Peyer's patch (tissue), 4 donors: ENCODE measurements around the gene MFRP. TPM values are rescaled to one million over a fixed set of nuclear protein-coding genes. Genes with fewer than 3 reads are reported as not detected.
A peak's percentile ranks its signal among the peaks of the same experiment; 100 is the strongest.

Experiments
- DNase-seq, 3 donors: peaks; one replicate each; pipeline ENCODE4 v3.0.0-alpha.2; 2017 to 2019
- H3K27ac ChIP-seq, 4 donors: fragments of 200-600 bp; sonication (generic); one replicate each; pipeline ENCODE4 v1.5.1; 2016 to 2019
- H3K27me3 ChIP-seq, 2 donors: fragments of 200-600 bp; sonication (generic); one replicate each; pipeline ENCODE4 v1.5.1; 2019
- H3K36me3 ChIP-seq, 3 donors: fragments of 200-600 bp; sonication (generic); one replicate each; pipeline ENCODE4 v1.5.1; 2016 to 2019
- H3K4me1 ChIP-seq, 4 donors: fragments of 200-600 bp; sonication (generic); one replicate each; pipeline ENCODE4 v1.5.1; 2016 to 2019
- H3K4me3 ChIP-seq, 4 donors: fragments of 200-600 bp; sonication (generic); 1 replicate in 3 of 4; 2 replicates in 1 of 4; pipeline ENCODE4 v1.5.1; 2016 to 2019; ENCODE audit warnings: mild to moderate bottlenecking in 1 of 4
- H3K9me3 ChIP-seq, 4 donors: fragments of 200-600 bp; sonication (generic); one replicate each; pipeline ENCODE4 v1.5.1; 2016 to 2019; ENCODE audit warnings: mild to moderate bottlenecking in 1 of 4
- POLR2A ChIP-seq, 2 donors: fragments of 450-650 bp; IDR thresholded peaks; one replicate each; pipeline ENCODE4 v1.5.1; 2017; ENCODE audit warnings: antibody characterized with exemption in 2 of 2, mild to moderate bottlenecking in 2 of 2, moderate library complexity in 2 of 2
- total RNA-seq, 4 donors: library from RNA; depleted of rRNA; stranded (reverse); fragments of >200 nt; gene quantifications; one replicate each; pipeline ENCODE4 v1.1.0, GENCODE V29; 2016
- TF ChIP-seq, protein P1 (sequence below), 6 experiments: fragments of 450-650 bp in 4 of 6; fragments of 200-600 bp in 2 of 6; sonication (generic) in 1 of 6; IDR thresholded peaks; one replicate each; pipeline ENCODE4 v1.5.1; 2017 to 2019; ENCODE audit warnings: antibody characterized with exemption in 6 of 6, mild to moderate bottlenecking in 3 of 6, moderate library complexity in 1 of 6

MFRP gene
- total RNA-seq, 4 donors from 2014 or later = not detected

DNA sequence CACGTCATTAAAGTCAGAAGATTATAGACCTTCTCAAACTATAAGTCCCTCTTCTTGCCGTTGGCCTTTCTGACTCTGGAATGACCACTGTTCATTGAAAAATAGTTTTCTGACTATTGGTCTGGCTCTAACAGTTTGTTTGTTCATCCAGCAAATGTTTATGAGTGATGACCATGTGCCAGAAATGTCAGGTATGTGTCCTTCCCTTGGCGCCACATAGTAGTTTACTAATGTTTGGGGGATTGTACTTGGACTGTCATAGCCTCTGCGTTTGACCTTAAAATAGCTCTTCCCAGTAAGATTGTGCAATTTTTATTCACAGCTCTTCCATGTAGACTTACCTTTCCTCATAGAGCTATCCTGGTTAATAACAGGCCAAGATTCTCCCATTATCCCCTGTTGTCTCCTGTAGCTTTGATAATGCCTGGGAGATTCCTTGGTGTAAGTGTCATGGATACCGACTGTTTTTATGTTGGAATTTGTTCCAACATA, 43.2 kb downstream of the MFRP start:
- no peaks in the 10 kb centered on the region for H3K27me3 ChIP-seq
- H3K9me3 ChIP-seq = no peaks in the 10 kb centered on the region
- peak overlapping the region in 1 of 4 donors; percentile 4 for H3K27ac ChIP-seq
- H3K4me1 ChIP-seq = peaks cover 0 to 8% (median 0%) of the 10 kb centered on the region in 4 donors
- no peak overlapping the region for H3K4me3 ChIP-seq
- peaks cover 0 to 56% (median 0%) of the 10 kb centered on the region in 3 donors for H3K36me3 ChIP-seq
- TF ChIP-seq, protein P1, sequence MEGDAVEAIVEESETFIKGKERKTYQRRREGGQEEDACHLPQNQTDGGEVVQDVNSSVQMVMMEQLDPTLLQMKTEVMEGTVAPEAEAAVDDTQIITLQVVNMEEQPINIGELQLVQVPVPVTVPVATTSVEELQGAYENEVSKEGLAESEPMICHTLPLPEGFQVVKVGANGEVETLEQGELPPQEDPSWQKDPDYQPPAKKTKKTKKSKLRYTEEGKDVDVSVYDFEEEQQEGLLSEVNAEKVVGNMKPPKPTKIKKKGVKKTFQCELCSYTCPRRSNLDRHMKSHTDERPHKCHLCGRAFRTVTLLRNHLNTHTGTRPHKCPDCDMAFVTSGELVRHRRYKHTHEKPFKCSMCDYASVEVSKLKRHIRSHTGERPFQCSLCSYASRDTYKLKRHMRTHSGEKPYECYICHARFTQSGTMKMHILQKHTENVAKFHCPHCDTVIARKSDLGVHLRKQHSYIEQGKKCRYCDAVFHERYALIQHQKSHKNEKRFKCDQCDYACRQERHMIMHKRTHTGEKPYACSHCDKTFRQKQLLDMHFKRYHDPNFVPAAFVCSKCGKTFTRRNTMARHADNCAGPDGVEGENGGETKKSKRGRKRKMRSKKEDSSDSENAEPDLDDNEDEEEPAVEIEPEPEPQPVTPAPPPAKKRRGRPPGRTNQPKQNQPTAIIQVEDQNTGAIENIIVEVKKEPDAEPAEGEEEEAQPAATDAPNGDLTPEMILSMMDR (IDR thresholded peaks at IDR 0.05) = no peak
- no peak for TF ChIP-seq POLR2A (IDR thresholded peaks at IDR 0.05)
- no peak for DNase-seq

DNA sequence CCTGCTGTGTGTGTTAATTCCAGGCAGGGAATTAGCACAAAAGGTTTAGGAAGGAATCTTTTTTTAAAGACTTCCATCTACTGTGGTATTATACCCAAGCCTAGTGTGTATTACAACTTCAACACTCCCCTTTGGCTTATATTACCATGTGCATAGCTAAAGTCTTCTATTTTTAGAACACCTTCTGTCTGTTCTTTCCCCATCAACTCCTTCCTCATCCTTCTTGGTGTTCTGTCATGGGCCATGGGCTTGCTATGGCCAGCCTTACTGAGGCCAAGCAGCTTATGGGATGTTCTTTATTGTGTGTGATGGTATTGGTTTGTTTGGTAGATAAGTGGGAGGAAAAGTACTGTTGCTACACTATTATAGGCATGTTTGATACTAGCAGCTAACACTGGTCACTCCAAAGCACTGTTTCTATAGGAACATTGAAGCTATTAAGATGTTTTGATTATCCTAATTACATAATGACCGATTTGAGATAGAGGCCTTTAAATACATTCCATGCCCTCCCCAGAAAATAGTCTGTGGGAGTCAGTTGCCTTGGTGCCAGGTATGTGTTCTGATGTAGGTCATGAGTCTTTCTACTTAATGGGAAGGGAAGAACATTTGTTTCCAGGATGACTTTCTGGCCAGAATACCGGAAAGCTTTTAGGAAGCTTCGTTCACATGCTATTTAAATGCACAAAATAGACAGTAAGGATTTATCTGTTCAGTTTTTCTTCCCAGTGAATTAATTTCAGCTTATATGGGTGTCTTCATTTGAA, 46.1 kb downstream of the MFRP start:
- H3K27ac ChIP-seq = peak overlapping the region in 1 of 4 donors; percentile 0
- peaks cover 0 to 70% (median 0%) of the 10 kb centered on the region in 3 donors for H3K36me3 ChIP-seq
- no peak overlapping the region for H3K4me3 ChIP-seq
- H3K27me3 ChIP-seq = no peaks in the 10 kb centered on the region
- no peaks in the 10 kb centered on the region for H3K9me3 ChIP-seq
- TF ChIP-seq, protein P1 (IDR thresholded peaks at IDR 0.05) = no peak
- TF ChIP-seq POLR2A (IDR thresholded peaks at IDR 0.05) = no peak
- H3K4me1 ChIP-seq = peaks cover 0 to 8% (median 0%) of the 10 kb centered on the region in 4 donors
- no peak for DNase-seq

DNA sequence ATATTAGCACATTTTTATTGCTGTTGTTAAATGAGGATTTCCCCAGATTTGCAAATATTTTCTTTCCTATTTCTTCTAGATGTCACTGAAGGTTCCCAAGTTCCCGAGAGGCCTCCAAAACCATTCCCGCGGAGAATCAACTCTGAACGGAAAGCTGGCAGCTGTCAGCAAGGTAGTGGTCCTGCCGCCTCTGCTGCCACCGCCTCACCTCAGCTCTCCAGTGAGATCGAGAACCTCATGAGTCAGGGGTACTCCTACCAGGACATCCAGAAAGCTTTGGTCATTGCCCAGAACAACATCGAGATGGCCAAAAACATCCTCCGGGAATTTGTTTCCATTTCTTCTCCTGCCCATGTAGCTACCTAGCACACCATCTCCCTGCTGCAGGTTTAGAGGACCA, 47.1 kb downstream of the MFRP start:
- no peak overlapping the region for H3K4me3 ChIP-seq
- DNase-seq = no peak
- H3K36me3 ChIP-seq = peaks cover 0 to 70% (median 0%) of the 10 kb centered on the region in 3 donors
- H3K27me3 ChIP-seq = no peaks in the 10 kb centered on the region
- peaks cover 0 to 8% (median 0%) of the 10 kb centered on the region in 4 donors for H3K4me1 ChIP-seq
- TF ChIP-seq, protein P1 (IDR thresholded peaks at IDR 0.05) = no peak
- TF ChIP-seq POLR2A (IDR thresholded peaks at IDR 0.05) = no peak
- H3K9me3 ChIP-seq = no peaks in the 10 kb centered on the region
- peak overlapping the region in 1 of 4 donors; percentile 19 for H3K27ac ChIP-seq

DNA sequence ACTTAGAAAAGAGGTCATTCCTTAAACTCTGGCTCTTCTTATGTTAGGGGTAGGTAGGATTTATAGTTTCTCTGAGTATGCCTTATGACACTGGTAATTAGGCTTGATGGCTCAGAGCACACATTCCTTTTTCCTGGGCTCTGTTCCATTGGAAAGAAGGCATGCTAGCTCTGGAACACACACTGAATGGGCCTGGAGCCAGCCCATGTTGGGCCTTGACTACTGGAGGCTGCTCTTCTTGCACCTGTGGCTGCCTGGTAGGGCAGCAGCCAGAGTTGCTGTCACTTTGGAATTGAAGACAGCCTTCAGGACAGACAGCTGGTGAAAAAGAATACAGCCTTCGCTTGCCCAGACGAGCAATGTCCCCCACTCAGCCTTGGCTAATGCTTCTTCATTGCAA, 47.8 kb downstream of the MFRP start:
- Histone ChIP-seq H3K27me3 (no peaks in the 10 kb centered on the region), H3K4me3 (no peak overlapping the region), H3K4me1 (peaks cover 0 to 8% (median 0%) of the 10 kb centered on the region in 4 donors), H3K27ac (peak overlapping the region in 1 of 4 donors; percentile 36), H3K36me3 (peaks cover 0 to 71% (median 0%) of the 10 kb centered on the region in 3 donors), H3K9me3 (no peaks in the 10 kb centered on the region)
- no peak for TF ChIP-seq POLR2A (IDR thresholded peaks at IDR 0.05)
- TF ChIP-seq, protein P1 (IDR thresholded peaks at IDR 0.05) = no peak
- no peak for DNase-seq

DNA sequence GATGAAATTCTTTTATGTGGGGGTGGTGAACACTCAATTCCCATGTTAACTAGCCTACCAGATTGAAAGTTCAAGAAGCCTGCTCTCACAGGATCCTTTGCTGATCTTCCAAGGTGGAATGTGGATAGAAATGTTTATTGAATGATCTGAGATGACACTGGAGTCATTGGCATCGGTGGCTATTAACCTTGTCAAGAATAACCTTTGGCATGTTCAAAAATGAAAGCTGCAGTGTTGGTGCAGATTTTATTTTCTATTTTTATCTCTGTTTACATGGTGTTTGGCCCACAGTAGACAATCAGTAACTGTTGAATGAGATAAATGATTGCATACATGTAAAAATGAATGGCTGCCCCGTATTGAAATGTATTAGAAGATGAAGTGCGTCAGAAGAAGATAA, 48.6 kb downstream of the MFRP start:
- Histone ChIP-seq H3K36me3 (peaks cover 0 to 65% (median 0%) of the 10 kb centered on the region in 3 donors), H3K9me3 (no peaks in the 10 kb centered on the region), H3K4me3 (no peak overlapping the region), H3K4me1 (peaks cover 0 to 8% (median 0%) of the 10 kb centered on the region in 4 donors), H3K27me3 (no peaks in the 10 kb centered on the region), H3K27ac (peak overlapping the region in 1 of 4 donors; percentile 36)
- no peak for DNase-seq
- TF ChIP-seq POLR2A (IDR thresholded peaks at IDR 0.05) = no peak
- TF ChIP-seq, protein P1 (IDR thresholded peaks at IDR 0.05) = no peak
